Cardiac muscle cell (in vitro differentiated cells and primary cell): ENCODE measurements around the gene C2CD4C. TPM values are rescaled to one million over a fixed set of nuclear protein-coding genes. Genes with fewer than 3 reads are reported as not detected.
"Not testable (repeated sequence)": the region's sequence is repeated elsewhere in the genome, so short reads cannot be mapped to it uniquely, and the experiment has no call there.

ENCODE experiments used
- DNase-seq, 2 donors: peaks; one replicate each; pipeline versions ENCODE4 v3.0.0 to v3.0.0-alpha.2; 2010 to 2017; ENCODE audit warnings: low read depth in 1 of 2, low spot score in 1 of 2
- H3K27ac ChIP-seq: fragments of 200-600 bp; sonication (generic); 2 replicates; pipeline ENCODE4 v1.5.1; 2016
- H3K27me3 ChIP-seq: fragments of 200-600 bp; sonication (generic); 2 replicates; pipeline ENCODE4 v1.6.0; 2016; ENCODE audit warnings: control low read depth
- H3K36me3 ChIP-seq: fragments of 200-600 bp; sonication (generic); 2 replicates; pipeline ENCODE4 v1.5.1; 2016; ENCODE audit warnings: control low read depth
- H3K4me1 ChIP-seq: fragments of 200-600 bp; sonication (generic); 2 replicates; pipeline ENCODE4 v1.8.1; 2017; ENCODE audit warnings: low read depth, mild to moderate bottlenecking, mixed run types
- H3K4me3 ChIP-seq: fragments of 200-600 bp; sonication (generic); 2 replicates; pipeline ENCODE4 v1.5.1; 2016; ENCODE audit warnings: mild to moderate bottlenecking
- H3K9me3 ChIP-seq: fragments of 200-600 bp; sonication (generic); 2 replicates; pipeline ENCODE4 v1.5.1; 2017; ENCODE audit warnings: low read depth, mild to moderate bottlenecking, control low read depth
- CTCF ChIP-seq: IDR thresholded peaks from 2 replicates; pipeline ENCODE4 v1.5.1; 2012; ENCODE audit warnings: low read depth, mild to moderate bottlenecking, low read length
- polyA plus RNA-seq: library from polyadenylated mRNA; unstranded; fragments of >200 nt; fragmentation: Nextera tagmentation; extraction: Ambion mirVana; gene quantifications from 2 replicates; pipeline ENCODE4 v1.2.1, GENCODE V29; 2016
- total RNA-seq: library from RNA; depleted of rRNA; stranded (reverse); fragments of >200 nt; gene quantifications from 2 replicates; pipeline ENCODE4 v1.2.3, GENCODE V29; 2016

Gene C2CD4C
- total and polyA plus RNA-seq, 2 experiments from 2014 or later: 3.4 to 4.1 TPM

GRCh38 chr19:383922-384798 lies 24.8 kb downstream of the C2CD4C start:
- Histone ChIP-seq H3K27me3 (no peaks in the 10 kb centered on the region), H3K27ac (no peak overlapping the region), H3K4me1 (no peaks in the 10 kb centered on the region), H3K9me3 (no peaks in the 10 kb centered on the region), H3K36me3 (no peaks in the 10 kb centered on the region), H3K4me3 (no peak overlapping the region)
- peak; percentile 22 for TF ChIP-seq CTCF
- peak; percentile 30 to 64 for DNase-seq

GRCh38 chr19:383040-383439 lies 25.9 kb downstream of the C2CD4C start:
- H3K4me1 ChIP-seq: no peaks in the 10 kb centered on the region
- no peak overlapping the region for H3K27ac ChIP-seq
- no peak for TF ChIP-seq CTCF
- H3K9me3 ChIP-seq: no peaks in the 10 kb centered on the region
- no peaks in the 10 kb centered on the region for H3K36me3 ChIP-seq
- H3K27me3 ChIP-seq: no peaks in the 10 kb centered on the region
- H3K4me3 ChIP-seq: no peak overlapping the region
- no peak for DNase-seq

GRCh38 chr19:382578-382977 lies 26.4 kb downstream of the C2CD4C start:
- peak in 1 of 2 donors; percentile 16 for DNase-seq
- H3K27ac ChIP-seq, H3K27me3 ChIP-seq, H3K9me3 ChIP-seq, H3K4me3 ChIP-seq, H3K36me3 ChIP-seq, H3K4me1 ChIP-seq: not testable (repeated sequence)

GRCh38 chr19:381901-382300 lies 27.0 kb downstream of the C2CD4C start:
- not testable (repeated sequence) for DNase-seq, H3K9me3 ChIP-seq, H3K36me3 ChIP-seq, H3K27me3 ChIP-seq, H3K4me1 ChIP-seq, H3K27ac ChIP-seq, H3K4me3 ChIP-seq

- not testable (repeated sequence) for H3K9me3 ChIP-seq, H3K4me1 ChIP-seq, H3K4me3 ChIP-seq, H3K27me3 ChIP-seq, H3K36me3 ChIP-seq, DNase-seq, H3K27ac ChIP-seq
Observed at GRCh38 chr19:380618-381219, 28.2 kb downstream of the C2CD4C start.

GRCh38 chr19:379796-380195 lies 29.2 kb downstream of the C2CD4C start:
- TF ChIP-seq CTCF: no peak
- no peak overlapping the region for H3K4me3 ChIP-seq
- no peaks in the 10 kb centered on the region for H3K27me3 ChIP-seq

GRCh38 chr19:378706-379105 lies 30.2 kb downstream of the C2CD4C start:
- Histone ChIP-seq H3K27ac (no peak overlapping the region), H3K27me3 (no peaks in the 10 kb centered on the region), H3K4me3 (no peak overlapping the region), H3K36me3 (no peaks in the 10 kb centered on the region), H3K4me1 (no peaks in the 10 kb centered on the region), H3K9me3 (no peaks in the 10 kb centered on the region)
- DNase-seq: no peak
- TF ChIP-seq CTCF: no peak

More at GRCh38 chr19:379796-380195, 29.2 kb downstream of the C2CD4C start:
- Histone ChIP-seq H3K36me3 (no peaks in the 10 kb centered on the region), H3K4me1 (no peaks in the 10 kb centered on the region), H3K9me3 (no peaks in the 10 kb centered on the region), H3K27ac (no peak overlapping the region)
- DNase-seq: no peak
